HepG2 (cell line): ENCODE data around the gene CCDC83. TPM values are rescaled to one million over a fixed set of nuclear protein-coding genes. Genes with fewer than 3 reads are reported as not detected.
A peak's percentile ranks its signal among the peaks of the same experiment; 100 is the strongest.

Experiments used
- ATAC-seq: fragments of 200-7000 bp; cut with Tn5 transposase; 3 replicates; pipeline ENCODE4 v1.9.1; 2020; ENCODE audit warnings: mild to moderate bottlenecking, moderate library complexity
- BruUV-seq: library from RNA; stranded (reverse); fragments of 400-500 nt; replicated peaks from 2 replicates; lab custom pipeline; 2021; lab: Mats Ljungman, UMichigan
- CTCF ChIA-PET: fragments of 300-600 bp; formaldehyde crosslinking; extraction: SDS; loops from one replicate; lab custom pipeline; 2021; ENCODE audit warnings: low total read pairs, inconsistent platforms, low intra/inter-chr PET ratio; lab: Yijun Ruan, JAX
- POLR2A ChIA-PET: fragments of 350-600 bp; sonication (Branson Sonifier 250); formaldehyde crosslinking; loops from one replicate; lab custom pipeline; 2020; ENCODE audit warnings: antibody characterized with exemption, inconsistent platforms; lab: Yijun Ruan, JAX
- DNase-seq: peaks from one replicate; pipeline ENCODE4 v3.0.0-alpha.2; 2015; ENCODE audit warnings: low spot score
- FAIRE-seq: peaks from 3 replicates; lab custom pipeline; 2011; peaks lifted over from hg19 to GRCh38; lab: Jason Lieb, UNC
- H2AFZ ChIP-seq: one replicate; pipeline ENCODE4 v1.6.1; 2011; ENCODE audit warnings: low read length, inconsistent platforms
- H3K27ac ChIP-seq: fragments of 300-600 bp; 3 replicates; pipeline ENCODE4 v1.8.0; 2011; ENCODE audit warnings: mixed run types, mild to moderate bottlenecking, mixed read lengths, low read length, inconsistent platforms; ENCODE audit not compliant: insufficient read depth; ENCODE audit errors: extremely low read length
- H3K27me3 ChIP-seq, 2 experiments: fragments of 200-600 bp in 1 of 2; 2 replicates in 1 of 2; 3 replicates in 1 of 2; pipeline versions ENCODE4 v1.6.0 to v1.8.0; 2011; ENCODE audit warnings: low read length in 2 of 2, mild to moderate bottlenecking in 2 of 2, moderate library complexity in 2 of 2, inconsistent platforms in 1 of 2; ENCODE audit not compliant: insufficient read depth in 2 of 2, control insufficient read depth in 1 of 2
- H3K36me3 ChIP-seq, 2 experiments: fragments of 200-600 bp in 1 of 2; replicated peaks in 1 of 2; 2 replicates in 1 of 2; 3 replicates in 1 of 2; pipeline versions ENCODE4 v1.5.1 to v1.8.0; 2011; ENCODE audit warnings: low read length in 2 of 2, inconsistent platforms in 1 of 2; ENCODE audit not compliant: insufficient read depth in 2 of 2, control insufficient read depth in 1 of 2
- H3K4me1 ChIP-seq: 2 replicates; pipeline ENCODE4 v1.5.1; 2012; ENCODE audit warnings: low read length, inconsistent platforms; ENCODE audit not compliant: insufficient read depth
- H3K4me2 ChIP-seq: 2 replicates; pipeline ENCODE4 v1.6.0; 2011; ENCODE audit warnings: low read depth, low read length, inconsistent platforms
- H3K4me3 ChIP-seq, 3 experiments: fragments of 200-600 bp in 1 of 3; sonication (generic), shearing (Covaris generic) in 1 of 3; replicated peaks in 1 of 3; 2 replicates each; pipeline ENCODE4 v1.5.1; 2011 to 2016; ENCODE audit warnings: low read length in 3 of 3, inconsistent platforms in 2 of 3, low read depth in 2 of 3, mild to moderate bottlenecking in 2 of 3, control low read depth in 1 of 3, mixed read lengths in 1 of 3; ENCODE audit not compliant: insufficient read depth in 1 of 3
- H3K79me2 ChIP-seq: one replicate; pipeline ENCODE4 v1.6.1; 2011; ENCODE audit warnings: low read length, inconsistent platforms; ENCODE audit not compliant: insufficient read depth
- H3K9ac ChIP-seq: 2 replicates; pipeline ENCODE4 v1.6.0; 2011; ENCODE audit warnings: mild to moderate bottlenecking, low read depth, low read length, inconsistent platforms; ENCODE audit not compliant: insufficient read depth
- H3K9me3 ChIP-seq: 2 replicates; pipeline ENCODE4 v1.5.1; 2012; ENCODE audit warnings: mild to moderate bottlenecking, low read length
- H4K20me1 ChIP-seq: 2 replicates; pipeline ENCODE4 v1.6.0; 2011; ENCODE audit warnings: inconsistent platforms, mild to moderate bottlenecking, low read length, moderate library complexity; ENCODE audit not compliant: insufficient read depth
- BCL6 ChIP-seq: IDR thresholded peaks from 2 replicates; pipeline ENCODE4 v1.6.1; 2016; ENCODE audit warnings: missing genetic modification reagents, missing compliant biosample characterization
- FOSL2 ChIP-seq: sonication (generic); formaldehyde crosslinking; IDR thresholded peaks from 2 replicates; pipeline ENCODE4 v1.4.0; 2020; ENCODE audit warnings: missing genetic modification reagents
- HHEX ChIP-seq: IDR thresholded peaks from 2 replicates; pipeline ENCODE4 v1.6.1; 2016; ENCODE audit warnings: control low read depth
- KAT8 ChIP-seq: IDR thresholded peaks from 2 replicates; pipeline ENCODE4 v1.6.1; 2016; ENCODE audit warnings: missing genetic modification reagents, missing compliant biosample characterization
- NR2C2 ChIP-seq: sonication (generic); formaldehyde crosslinking; IDR thresholded peaks from 2 replicates; pipeline ENCODE4 v1.4.0; 2020; ENCODE audit warnings: missing genetic modification reagents, mild to moderate bottlenecking, moderate library complexity, borderline replicate concordance
- NR2F1 ChIP-seq, 2 experiments: fragments of 450-650 bp in 1 of 2; formaldehyde crosslinking in 1 of 2; IDR thresholded peaks; 2 replicates each; pipeline versions ENCODE4 v1.5.0 to v1.6.1; 2016 to 2020; ENCODE audit warnings: mild to moderate bottlenecking in 1 of 2, missing compliant biosample characterization in 1 of 2, missing genetic modification reagents in 1 of 2, moderate library complexity in 1 of 2
- NR2F6 ChIP-seq, 2 experiments: IDR thresholded peaks; 2 replicates each; pipeline ENCODE4 v1.6.1; 2016; ENCODE audit warnings: antibody characterized with exemption in 1 of 2, mild to moderate bottlenecking in 1 of 2
- POGZ ChIP-seq: sonication (generic); formaldehyde crosslinking; IDR thresholded peaks from 2 replicates; pipeline ENCODE4 v1.4.0; 2020; ENCODE audit warnings: mild to moderate bottlenecking, missing genetic modification reagents
- RARA ChIP-seq: IDR thresholded peaks from 2 replicates; pipeline ENCODE4 v1.6.1; 2016; ENCODE audit warnings: missing genetic modification reagents, missing compliant biosample characterization
- RXRB ChIP-seq: IDR thresholded peaks from 2 replicates; pipeline ENCODE4 v1.6.1; 2016; ENCODE audit warnings: borderline replicate concordance, missing genetic modification reagents, missing compliant biosample characterization
- SNAPC2 ChIP-seq: sonication (generic); formaldehyde crosslinking; IDR thresholded peaks from 2 replicates; pipeline ENCODE4 v1.8.1; 2022; ENCODE audit warnings: mild to moderate bottlenecking, missing genetic modification reagents
- SOX13 ChIP-seq, 3 experiments: fragments of 450-650 bp in 1 of 3; sonication (generic) in 1 of 3; formaldehyde crosslinking in 1 of 3; IDR thresholded peaks in 2 of 3; conservative IDR thresholded peaks in 1 of 3; 2 replicates each; pipeline versions ENCODE4 v1.5.0 to v1.6.1; 2016 to 2020; ENCODE audit warnings: antibody characterized with exemption in 1 of 3, mild to moderate bottlenecking in 1 of 3, missing compliant biosample characterization in 1 of 3, missing genetic modification reagents in 1 of 3, moderate library complexity in 1 of 3
- SOX6 ChIP-seq, 2 experiments: fragments of 450-650 bp in 1 of 2; sonication (generic) in 1 of 2; formaldehyde crosslinking in 1 of 2; IDR thresholded peaks; 2 replicates each; pipeline versions ENCODE4 v1.4.0 to v1.6.1; 2017 to 2020; ENCODE audit warnings: antibody characterized with exemption in 1 of 2, mild to moderate bottlenecking in 1 of 2, missing genetic modification reagents in 1 of 2
- ZNF644 ChIP-seq: IDR thresholded peaks from 2 replicates; pipeline ENCODE4 v1.6.1; 2016; ENCODE audit warnings: low read depth
- WGBS: methylation state at CpG from one replicate; pipeline ENCODE4 v1.1.6; 2017; ENCODE audit warnings: low lambda C conversion rate; 5-methylcytosine and 5-hydroxymethylcytosine counted together
- in situ Hi-C: cut with HindIII; loops from 2 replicates; pipeline ENCODE4 v1.10.0; 2017; ENCODE audit warnings: low pct_unique_long_range_greater_than_20kb; ENCODE audit not compliant: extremely low pct_ligation_motif_present
- intact Hi-C: fragments of 100-400 bp; cut with micrococcal nuclease; formaldehyde crosslinking; loops from one replicate; pipeline ENCODE4 v1.10.0; 2022; ENCODE audit not compliant: unreplicated experiment
- polyA plus RNA-seq, 8 experiments: library from polyadenylated mRNA; depleted of rRNA in 3 of 8; stranded (reverse) in 7 of 8; unstranded in 1 of 8; fragments of >200 nt; fragmentation: Illumina TruSeq in 4 of 8; extraction: Trizol in 4 of 8; gene quantifications; 2 replicates each; pipeline versions ENCODE4 v1.2.1 to v1.2.3, GENCODE V29; 2011 to 2016; ENCODE audit warnings: low read depth in 4 of 8, missing spikeins in 1 of 8, mixed read lengths in 1 of 8; ENCODE audit not compliant: insufficient read depth in 1 of 8
- total RNA-seq, 5 experiments: library from RNA; depleted of rRNA; stranded (reverse); fragments of >200 nt; fragmentation: Illumina TruSeq; extraction: Trizol; gene quantifications; 2 replicates each; pipeline ENCODE4 v1.2.3, GENCODE V29; 2016; ENCODE audit warnings: low read depth in 1 of 5
- TF ChIP-seq, protein P1 (sequence below): IDR thresholded peaks from 2 replicates; pipeline ENCODE4 v1.6.1; 2016; ENCODE audit warnings: low read depth, control low read depth
- TF ChIP-seq, protein P2 (sequence below): IDR thresholded peaks from 2 replicates; pipeline ENCODE4 v1.4.0; 2020; ENCODE audit warnings: mild to moderate bottlenecking, missing genetic modification reagents
- TF ChIP-seq, protein P3 (sequence below): fragments of 450-650 bp; IDR thresholded peaks from 2 replicates; pipeline ENCODE4 v1.6.1; 2016

CCDC83 gene
- total and polyA plus RNA-seq, 2 of the 13 experiments (the other 11 are each of a cell fraction or from before 2014, with no cell fraction given), result not detected

DNA sequence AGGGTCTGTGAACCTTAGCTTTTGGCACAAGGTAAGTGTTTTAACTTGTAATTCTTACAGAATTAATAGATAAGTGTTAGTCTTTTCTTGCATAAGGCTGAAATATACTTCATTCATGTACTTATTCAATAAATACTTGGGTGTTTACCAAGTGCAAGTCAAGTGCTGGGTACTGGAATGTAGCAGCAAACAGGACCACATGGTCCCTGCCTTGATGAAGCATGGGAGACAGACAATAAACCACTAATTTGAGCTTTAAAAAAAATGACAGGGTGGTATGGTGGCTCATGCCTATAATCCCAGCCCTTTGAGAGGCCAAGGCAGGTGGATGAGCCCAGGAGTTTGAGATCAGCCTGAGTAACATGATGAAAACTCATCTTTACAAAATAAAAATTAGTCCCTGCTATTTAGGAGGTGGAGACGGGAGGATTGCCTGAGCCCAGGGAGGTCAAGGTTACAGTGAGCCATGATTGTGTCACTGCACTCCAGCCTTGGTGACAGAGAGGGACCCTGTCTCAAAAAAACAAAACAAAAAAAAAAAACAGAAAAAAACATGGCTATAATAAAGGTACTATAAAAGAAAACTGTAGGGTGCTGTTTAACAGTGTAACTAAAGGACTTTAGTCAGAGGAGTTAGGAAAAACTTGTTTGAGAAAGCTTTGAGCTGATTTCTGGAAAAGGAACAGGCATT, 11.1 kb downstream of the CCDC83 start:
- Histone ChIP-seq H3K27ac (no peak overlapping the region), H4K20me1 (no peaks in the 10 kb centered on the region), H3K27me3 (no peaks in the 10 kb centered on the region), H2AFZ (no peak overlapping the region), H3K9ac (no peak overlapping the region), H3K36me3 (no peaks in the 10 kb centered on the region), H3K4me1 (peaks cover 46% of the 10 kb centered on the region), H3K4me3 (no peak overlapping the region), H3K9me3 (no peaks in the 10 kb centered on the region), H3K4me2 (peak overlapping the region; percentile 26), H3K79me2 (no peaks in the 10 kb centered on the region)
- DNase-seq (no peak), ATAC-seq (peak; percentile 64), FAIRE-seq (peak; percentile 34)
- in situ Hi-C loops, result no loop called here
- CTCF ChIA-PET, result no interaction called here
- 4% methylated on average over 1 of the region's 1 CpG for WGBS
- no TSS peak for BruUV-seq
- POLR2A ChIA-PET, result interaction anchor here (0.7 to 1.3 kb wide), 2 partner anchors 9 to 64 kb away, joined by 3 to 5 read pairs; no protein-coding TSS in a partner anchor
- intact Hi-C loops, result no loop called here
- TF ChIP-seq RXRB (CRISPR knock-in tag) (peak; percentile 33; the same call in 1 of the 2 replicates), SOX6 (IDR thresholded peaks at IDR 0.05) (no peak), SOX6 (CRISPR knock-in tag; IDR thresholded peaks at IDR 0.05) (peak; percentile 55), NR2C2 (0 out of 2 replicates have a peak, but pooled peaks have one; percentile 30), RARA (peak; percentile 69), NR2F6 (IDR thresholded peaks at IDR 0.05) (peak; percentile 54), NR2F6 (CRISPR knock-in tag; IDR thresholded peaks at IDR 0.05) (peak; percentile 76), KAT8 (CRISPR knock-in tag) (no peak), NR2F1 (CRISPR knock-in tag; IDR thresholded peaks at IDR 0.05) (peak; percentile 14 to 15; a peak in 1 of 4 replicates), SNAPC2 (no peak), ZNF644 (CRISPR knock-in tag) (0 out of 2 replicates have a peak, but pooled peaks have one; percentile 6), BCL6 (CRISPR knock-in tag) (0 out of 2 replicates have a peak, but pooled peaks have one; percentile 9), POGZ (CRISPR knock-in tag) (peak; percentile 63), HHEX (CRISPR knock-in tag) (no peak), SOX13 (IDR thresholded peaks at IDR 0.05) (no peak), SOX13 (CRISPR knock-in tag; conservative IDR thresholded peaks at IDR 0.05 in 1 of 2, IDR thresholded peaks at IDR 0.05 in 1 of 2) (0 out of 4 replicates have a peak, but pooled peaks of 1 of the 2 experiments have one; percentile 27), FOSL2 (CRISPR knock-in tag) (0 out of 2 replicates have a peak, but pooled peaks have one; percentile 22)
- TF ChIP-seq, protein P1, sequence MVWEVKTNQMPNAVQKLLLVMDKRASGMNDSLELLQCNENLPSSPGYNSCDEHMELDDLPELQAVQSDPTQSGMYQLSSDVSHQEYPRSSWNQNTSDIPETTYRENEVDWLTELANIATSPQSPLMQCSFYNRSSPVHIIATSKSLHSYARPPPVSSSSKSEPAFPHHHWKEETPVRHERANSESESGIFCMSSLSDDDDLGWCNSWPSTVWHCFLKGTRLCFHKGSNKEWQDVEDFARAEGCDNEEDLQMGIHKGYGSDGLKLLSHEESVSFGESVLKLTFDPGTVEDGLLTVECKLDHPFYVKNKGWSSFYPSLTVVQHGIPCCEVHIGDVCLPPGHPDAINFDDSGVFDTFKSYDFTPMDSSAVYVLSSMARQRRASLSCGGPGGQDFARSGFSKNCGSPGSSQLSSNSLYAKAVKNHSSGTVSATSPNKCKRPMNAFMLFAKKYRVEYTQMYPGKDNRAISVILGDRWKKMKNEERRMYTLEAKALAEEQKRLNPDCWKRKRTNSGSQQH (CRISPR knock-in tag), result no peak
- TF ChIP-seq, protein P2, sequence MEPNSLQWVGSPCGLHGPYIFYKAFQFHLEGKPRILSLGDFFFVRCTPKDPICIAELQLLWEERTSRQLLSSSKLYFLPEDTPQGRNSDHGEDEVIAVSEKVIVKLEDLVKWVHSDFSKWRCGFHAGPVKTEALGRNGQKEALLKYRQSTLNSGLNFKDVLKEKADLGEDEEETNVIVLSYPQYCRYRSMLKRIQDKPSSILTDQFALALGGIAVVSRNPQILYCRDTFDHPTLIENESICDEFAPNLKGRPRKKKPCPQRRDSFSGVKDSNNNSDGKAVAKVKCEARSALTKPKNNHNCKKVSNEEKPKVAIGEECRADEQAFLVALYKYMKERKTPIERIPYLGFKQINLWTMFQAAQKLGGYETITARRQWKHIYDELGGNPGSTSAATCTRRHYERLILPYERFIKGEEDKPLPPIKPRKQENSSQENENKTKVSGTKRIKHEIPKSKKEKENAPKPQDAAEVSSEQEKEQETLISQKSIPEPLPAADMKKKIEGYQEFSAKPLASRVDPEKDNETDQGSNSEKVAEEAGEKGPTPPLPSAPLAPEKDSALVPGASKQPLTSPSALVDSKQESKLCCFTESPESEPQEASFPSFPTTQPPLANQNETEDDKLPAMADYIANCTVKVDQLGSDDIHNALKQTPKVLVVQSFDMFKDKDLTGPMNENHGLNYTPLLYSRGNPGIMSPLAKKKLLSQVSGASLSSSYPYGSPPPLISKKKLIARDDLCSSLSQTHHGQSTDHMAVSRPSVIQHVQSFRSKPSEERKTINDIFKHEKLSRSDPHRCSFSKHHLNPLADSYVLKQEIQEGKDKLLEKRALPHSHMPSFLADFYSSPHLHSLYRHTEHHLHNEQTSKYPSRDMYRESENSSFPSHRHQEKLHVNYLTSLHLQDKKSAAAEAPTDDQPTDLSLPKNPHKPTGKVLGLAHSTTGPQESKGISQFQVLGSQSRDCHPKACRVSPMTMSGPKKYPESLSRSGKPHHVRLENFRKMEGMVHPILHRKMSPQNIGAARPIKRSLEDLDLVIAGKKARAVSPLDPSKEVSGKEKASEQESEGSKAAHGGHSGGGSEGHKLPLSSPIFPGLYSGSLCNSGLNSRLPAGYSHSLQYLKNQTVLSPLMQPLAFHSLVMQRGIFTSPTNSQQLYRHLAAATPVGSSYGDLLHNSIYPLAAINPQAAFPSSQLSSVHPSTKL, result peak; percentile 38; the same call in 1 of the 2 replicates
- TF ChIP-seq, protein P3, sequence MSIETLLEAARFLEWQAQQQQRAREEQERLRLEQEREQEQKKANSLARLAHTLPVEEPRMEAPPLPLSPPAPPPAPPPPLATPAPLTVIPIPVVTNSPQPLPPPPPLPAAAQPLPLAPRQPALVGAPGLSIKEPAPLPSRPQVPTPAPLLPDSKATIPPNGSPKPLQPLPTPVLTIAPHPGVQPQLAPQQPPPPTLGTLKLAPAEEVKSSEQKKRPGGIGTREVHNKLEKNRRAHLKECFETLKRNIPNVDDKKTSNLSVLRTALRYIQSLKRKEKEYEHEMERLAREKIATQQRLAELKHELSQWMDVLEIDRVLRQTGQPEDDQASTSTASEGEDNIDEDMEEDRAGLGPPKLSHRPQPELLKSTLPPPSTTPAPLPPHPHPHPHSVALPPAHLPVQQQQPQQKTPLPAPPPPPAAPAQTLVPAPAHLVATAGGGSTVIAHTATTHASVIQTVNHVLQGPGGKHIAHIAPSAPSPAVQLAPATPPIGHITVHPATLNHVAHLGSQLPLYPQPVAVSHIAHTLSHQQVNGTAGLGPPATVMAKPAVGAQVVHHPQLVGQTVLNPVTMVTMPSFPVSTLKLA, result no peak
